Left forelimb (tissue), 1 donor: ENCODE measurements around the gene PIK3R4.

ENCODE experiments used
- DNase-seq: peaks from one replicate; pipeline ENCODE4 v3.0.0-alpha.2; 2018; ENCODE audit warnings: low spot score

Gene PIK3R4

DNA sequence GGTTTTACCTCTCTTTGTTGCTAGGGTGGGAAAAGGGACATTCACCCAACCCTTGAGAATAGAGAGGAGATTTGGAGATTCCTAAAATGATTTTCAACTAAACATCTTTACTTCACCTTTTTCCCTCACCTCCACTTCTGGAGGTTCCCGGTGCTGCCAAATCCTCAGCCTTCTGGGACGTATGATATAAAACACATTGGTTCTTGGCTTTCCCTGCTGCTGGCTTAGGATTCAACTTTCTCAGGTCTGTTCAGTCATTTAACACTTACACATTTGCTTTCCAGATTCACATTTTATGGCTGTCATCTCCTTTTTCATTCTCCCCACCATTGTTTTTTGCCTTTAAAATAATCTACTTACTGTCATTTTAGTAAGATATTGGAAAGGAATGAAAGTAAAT, 106.6 kb downstream of the PIK3R4 start:
- DNase-seq, result no peak

GRCh38 chr3:130636480-130637234, 110.0 kb downstream of the PIK3R4 start:
- DNase-seq, result no peak

- no peak for DNase-seq
These were observed 110.7 kb downstream of the PIK3R4 start for GRCh38 chr3:130635978-130636377.

GRCh38 chr3:130635285-130635684, 111.3 kb downstream of the PIK3R4 start:
- DNase-seq, result no peak
